H9 (cell line): ENCODE results near the gene GINM1. TPM values are rescaled to one million over a fixed set of nuclear protein-coding genes. Genes with fewer than 3 reads are reported as not detected.
A peak's percentile ranks its signal among the peaks of the same experiment; 100 is the strongest.

ENCODE experiments used
- DNase-seq: peaks from one replicate; pipeline ENCODE4 v3.0.0-alpha.2; 2017
- H2AFZ ChIP-seq: one replicate; pipeline ENCODE4 v1.6.1; 2013; ENCODE audit warnings: mild to moderate bottlenecking, low read length, control low read depth, moderate library complexity
- H2AK5ac ChIP-seq: 2 replicates; pipeline ENCODE4 v1.6.1; 2013; ENCODE audit warnings: low read length, control low read depth, mixed read lengths; ENCODE audit not compliant: insufficient read length
- H2BK120ac ChIP-seq: one replicate; pipeline ENCODE4 v1.6.1; 2013; ENCODE audit warnings: low read depth, mild to moderate bottlenecking, low read length, control low read depth, inconsistent platforms; ENCODE audit not compliant: poor library complexity, severe bottlenecking
- H2BK12ac ChIP-seq: 2 replicates; pipeline ENCODE4 v1.6.1; 2013; ENCODE audit warnings: low read length, control low read depth, mixed read lengths, low read depth; ENCODE audit not compliant: insufficient read length
- H2BK15ac ChIP-seq: 2 replicates; pipeline ENCODE4 v1.6.1; 2013; ENCODE audit warnings: low read depth, low read length, control low read depth
- H2BK20ac ChIP-seq: one replicate; pipeline ENCODE4 v1.6.1; 2013; ENCODE audit warnings: low read depth, mild to moderate bottlenecking, low read length, control low read depth, inconsistent platforms; ENCODE audit not compliant: poor library complexity, severe bottlenecking
- H2BK5ac ChIP-seq: 2 replicates; pipeline ENCODE4 v1.6.1; 2013; ENCODE audit warnings: low read length, control low read depth, mixed read lengths; ENCODE audit not compliant: insufficient read length
- H3K14ac ChIP-seq: 2 replicates; pipeline ENCODE4 v1.6.1; 2013; ENCODE audit warnings: low read length, control low read depth; ENCODE audit not compliant: insufficient read depth
- H3K18ac ChIP-seq: 2 replicates; pipeline ENCODE4 v1.6.1; 2013; ENCODE audit warnings: low read depth, mild to moderate bottlenecking, mixed read lengths, low read length, control low read depth; ENCODE audit not compliant: insufficient read length
- H3K23ac ChIP-seq: 2 replicates; pipeline ENCODE4 v1.6.1; 2013; ENCODE audit warnings: low read length, control low read depth, mixed read lengths, low read depth; ENCODE audit not compliant: insufficient read length
- H3K23me2 ChIP-seq: 2 replicates; pipeline ENCODE4 v1.6.1; 2013; ENCODE audit warnings: low read depth, mild to moderate bottlenecking, mixed read lengths, low read length, control low read depth; ENCODE audit not compliant: insufficient read length, poor library complexity, severe bottlenecking
- H3K27ac ChIP-seq: 2 replicates; pipeline ENCODE4 v1.5.1; 2013; ENCODE audit warnings: low read length, control low read depth, mixed read lengths, low read depth; ENCODE audit not compliant: insufficient read length
- H3K27me3 ChIP-seq: 2 replicates; pipeline ENCODE4 v1.6.1; 2013; ENCODE audit warnings: low read length, control low read depth, inconsistent platforms; ENCODE audit not compliant: insufficient read depth
- H3K4ac ChIP-seq: 2 replicates; pipeline ENCODE4 v1.6.1; 2013; ENCODE audit warnings: low read depth, mild to moderate bottlenecking, control low read depth, inconsistent platforms, low read length, moderate library complexity
- H3K4me1 ChIP-seq: 2 replicates; pipeline ENCODE4 v1.6.1; 2013; ENCODE audit warnings: low read length, control low read depth, inconsistent platforms; ENCODE audit not compliant: insufficient read depth
- H3K4me2 ChIP-seq: 2 replicates; pipeline ENCODE4 v1.6.1; 2013; ENCODE audit warnings: low read length, control low read depth, mixed read lengths; ENCODE audit not compliant: insufficient read length, insufficient read depth
- H3K56ac ChIP-seq: 2 replicates; pipeline ENCODE4 v1.6.1; 2013; ENCODE audit warnings: low read depth, mild to moderate bottlenecking, mixed read lengths, low read length, control low read depth; ENCODE audit not compliant: insufficient read length
- H3K79me1 ChIP-seq: 2 replicates; pipeline ENCODE4 v1.6.1; 2013; ENCODE audit warnings: low read depth, mild to moderate bottlenecking, moderate library complexity, low read length, control low read depth, inconsistent platforms; ENCODE audit not compliant: insufficient read depth, poor library complexity, severe bottlenecking
- H3K79me2 ChIP-seq: 2 replicates; pipeline ENCODE4 v1.6.1; 2013; ENCODE audit warnings: low read length, control low read depth, inconsistent platforms; ENCODE audit not compliant: insufficient read depth
- H3K9ac ChIP-seq: 2 replicates; pipeline ENCODE4 v1.6.1; 2013; ENCODE audit warnings: low read length, control low read depth, mixed read lengths; ENCODE audit not compliant: insufficient read length; ENCODE audit errors: extremely low read depth
- H3K9me3 ChIP-seq: one replicate; pipeline ENCODE4 v1.6.1; 2013; ENCODE audit warnings: low read depth, low read length, inconsistent platforms; ENCODE audit not compliant: control insufficient read depth
- H3T11ph ChIP-seq: one replicate; pipeline ENCODE4 v1.6.1; 2013; ENCODE audit warnings: mild to moderate bottlenecking, low read length, control low read depth, inconsistent platforms
- H4K20me1 ChIP-seq: one replicate; pipeline ENCODE4 v1.6.1; 2013; ENCODE audit not compliant: control insufficient read depth, insufficient read length, insufficient read depth
- H4K5ac ChIP-seq: 2 replicates; pipeline ENCODE4 v1.6.1; 2013; ENCODE audit warnings: low read depth, mild to moderate bottlenecking, mixed read lengths, low read length, control low read depth; ENCODE audit not compliant: insufficient read length
- H4K8ac ChIP-seq: replicated peaks from 2 replicates; pipeline ENCODE4 v1.6.1; 2013; ENCODE audit warnings: low read length, control low read depth, mixed read lengths, low read depth; ENCODE audit not compliant: insufficient read length
- H4K91ac ChIP-seq: 2 replicates; pipeline ENCODE4 v1.6.1; 2013; ENCODE audit warnings: low read depth, mild to moderate bottlenecking, moderate library complexity, mixed read lengths, low read length, control low read depth; ENCODE audit not compliant: insufficient read length
- H3K27ac Mint-ChIP-seq, 3 experiments: 2 replicates in 2 of 3; 3 replicates in 1 of 3; pipeline ENCODE4 v1.8.0; 2020 to 2021; ENCODE audit warnings: mixed read lengths in 3 of 3, mild to moderate bottlenecking in 1 of 3, moderate library complexity in 1 of 3
- H3K27me3 Mint-ChIP-seq: 2 replicates; pipeline ENCODE4 v1.8.0; 2021; ENCODE audit warnings: low read depth, mild to moderate bottlenecking, moderate library complexity, mixed read lengths
- H3K36me3 Mint-ChIP-seq, 3 experiments: 2 replicates in 2 of 3; 3 replicates in 1 of 3; pipeline ENCODE4 v1.8.0; 2020 to 2021; ENCODE audit warnings: low read depth in 3 of 3, mixed read lengths in 3 of 3; ENCODE audit not compliant: insufficient read depth in 1 of 3
- H3K4me1 Mint-ChIP-seq, 2 experiments: 2 replicates each; pipeline ENCODE4 v1.8.0; 2020; ENCODE audit warnings: mixed read lengths in 2 of 2
- H3K4me3 Mint-ChIP-seq, 2 experiments: 2 replicates in 1 of 2; 3 replicates in 1 of 2; pipeline ENCODE4 v1.8.0; 2020 to 2021; ENCODE audit warnings: mild to moderate bottlenecking in 2 of 2, mixed read lengths in 2 of 2, moderate library complexity in 1 of 2
- H3K9me3 Mint-ChIP-seq, 2 experiments: 2 replicates in 1 of 2; 3 replicates in 1 of 2; pipeline ENCODE4 v1.8.0; 2020; ENCODE audit warnings: mild to moderate bottlenecking in 2 of 2, mixed read lengths in 2 of 2, moderate library complexity in 1 of 2
- WGBS: extraction: QIAGEN DNeasy Blood & Tissue Kit; methylation state at CpG from one replicate; pipeline ENCODE4 v1.1.7; 2013; ENCODE audit warnings: missing lambda C conversion rate, low lambda C conversion rate, mixed read lengths; ENCODE audit not compliant: insufficient read length; ENCODE audit errors: extremely low coverage; 5-methylcytosine and 5-hydroxymethylcytosine counted together
- total RNA-seq: library from RNA; stranded (reverse); gene quantifications from 2 replicates; pipeline ENCODE4 v1.2.1, GENCODE V29; 2021
- TF ChIP-seq, protein P1 (sequence below): fragments of 200-600 bp; sonication (generic); conservative IDR thresholded peaks from 3 replicates; pipeline ENCODE4 v1.8.0; 2021; ENCODE audit warnings: antibody characterized with exemption, mild to moderate bottlenecking

GINM1 gene
- total RNA-seq, 1 experiment from 2014 or later = 24.5 TPM

DNA sequence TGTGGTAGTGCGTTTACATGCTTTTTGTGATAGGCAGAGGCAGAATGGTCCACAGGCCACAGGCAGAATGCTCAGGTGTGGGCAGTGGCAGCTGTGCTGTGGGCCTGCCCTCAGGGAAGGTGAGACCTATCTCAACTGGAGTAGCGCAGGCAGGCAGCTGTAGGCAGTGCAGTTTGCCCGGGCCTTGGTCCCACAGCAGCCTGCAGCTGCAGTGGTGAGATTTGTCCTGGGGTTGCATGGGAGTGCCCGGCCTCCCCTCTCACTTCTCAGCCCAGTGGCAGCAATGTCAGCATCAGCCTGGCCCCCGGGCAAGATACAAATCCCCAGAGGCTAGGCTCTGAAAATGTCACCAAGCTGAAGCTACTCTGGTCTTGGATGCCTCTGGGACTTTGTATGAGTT, 14.3 kb upstream of the GINM1 start:
- H3K56ac ChIP-seq = no peak overlapping the region
- H2BK12ac ChIP-seq = no peak overlapping the region
- TF ChIP-seq, protein P1, sequence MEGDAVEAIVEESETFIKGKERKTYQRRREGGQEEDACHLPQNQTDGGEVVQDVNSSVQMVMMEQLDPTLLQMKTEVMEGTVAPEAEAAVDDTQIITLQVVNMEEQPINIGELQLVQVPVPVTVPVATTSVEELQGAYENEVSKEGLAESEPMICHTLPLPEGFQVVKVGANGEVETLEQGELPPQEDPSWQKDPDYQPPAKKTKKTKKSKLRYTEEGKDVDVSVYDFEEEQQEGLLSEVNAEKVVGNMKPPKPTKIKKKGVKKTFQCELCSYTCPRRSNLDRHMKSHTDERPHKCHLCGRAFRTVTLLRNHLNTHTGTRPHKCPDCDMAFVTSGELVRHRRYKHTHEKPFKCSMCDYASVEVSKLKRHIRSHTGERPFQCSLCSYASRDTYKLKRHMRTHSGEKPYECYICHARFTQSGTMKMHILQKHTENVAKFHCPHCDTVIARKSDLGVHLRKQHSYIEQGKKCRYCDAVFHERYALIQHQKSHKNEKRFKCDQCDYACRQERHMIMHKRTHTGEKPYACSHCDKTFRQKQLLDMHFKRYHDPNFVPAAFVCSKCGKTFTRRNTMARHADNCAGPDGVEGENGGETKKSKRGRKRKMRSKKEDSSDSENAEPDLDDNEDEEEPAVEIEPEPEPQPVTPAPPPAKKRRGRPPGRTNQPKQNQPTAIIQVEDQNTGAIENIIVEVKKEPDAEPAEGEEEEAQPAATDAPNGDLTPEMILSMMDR = no peak
- H3K23ac ChIP-seq = no peak overlapping the region
- no peak overlapping the region for H4K91ac ChIP-seq
- no peak overlapping the region for H3K27ac ChIP-seq
- H2AK5ac ChIP-seq = no peak overlapping the region
- no peaks in the 10 kb centered on the region for H3K9me3 ChIP-seq
- H3K27ac Mint-ChIP-seq = peak overlapping the region in 1 of 3 experiments; percentile 80; a peak in 1 of 7 replicates
- H3K14ac ChIP-seq = no peak overlapping the region
- no peaks in the 10 kb centered on the region for H3K23me2 ChIP-seq
- no peaks in the 10 kb centered on the region for H3K4me1 ChIP-seq
- H4K8ac ChIP-seq = no peak overlapping the region
- no peaks in the 10 kb centered on the region for H3K79me1 ChIP-seq
- H2AFZ ChIP-seq = no peak overlapping the region
- H2BK15ac ChIP-seq = no peak overlapping the region
- H3K4me3 Mint-ChIP-seq = no peak overlapping the region
- H3K4me1 Mint-ChIP-seq = no peaks in the 10 kb centered on the region; a peak in 1 of 4 replicates
- no peak overlapping the region for H2BK20ac ChIP-seq
- H3K27me3 ChIP-seq = no peaks in the 10 kb centered on the region
- H2BK120ac ChIP-seq = no peak overlapping the region
- peaks cover 30% of the 10 kb centered on the region for H3K27me3 Mint-ChIP-seq
- H4K5ac ChIP-seq = no peak overlapping the region
- no peaks in the 10 kb centered on the region for H3K9me3 Mint-ChIP-seq
- DNase-seq = no peak
- no peak overlapping the region for H2BK5ac ChIP-seq
- no peaks in the 10 kb centered on the region for H4K20me1 ChIP-seq
- H3K4ac ChIP-seq = no peak overlapping the region
- no peak overlapping the region for H3T11ph ChIP-seq
- no peak overlapping the region for H3K9ac ChIP-seq
- no peak overlapping the region for H3K18ac ChIP-seq
- no peaks in the 10 kb centered on the region for H3K36me3 Mint-ChIP-seq
- H3K79me2 ChIP-seq = no peaks in the 10 kb centered on the region
- no peak overlapping the region for H3K4me2 ChIP-seq
- WGBS = no CpG with 5 or more reads among the region's 5 CpGs
